OCI-LY7 (cell line): ENCODE data around the gene NPEPL1.

Source experiments
- CTCF ChIP-seq: fragments of 200-600 bp; sonication (generic); conservative IDR thresholded peaks from 2 replicates; pipeline ENCODE4 v1.5.1; 2014; ENCODE audit warnings: mild to moderate bottlenecking, antibody characterized with exemption, low read length, moderate library complexity, mixed read lengths
- EZH2phosphoT487 ChIP-seq: fragments of 200-600 bp; sonication (generic); IDR thresholded peaks from 2 replicates; pipeline ENCODE4 v1.6.1; 2018; ENCODE audit warnings: low read depth, borderline replicate concordance, mild to moderate bottlenecking, mixed run types, antibody characterized with exemption, low read length, moderate library complexity, mixed read lengths

- no peak for TF ChIP-seq CTCF
- no peak for TF ChIP-seq EZH2phosphoT487
Observed at GRCh38 chr20:58702161-58702510, 9.5 kb downstream of the NPEPL1 start.
